NCI-H69 (cell line): ENCODE data around the gene AZIN2.
"Not testable (repeated sequence)": the region's sequence is repeated elsewhere in the genome, so short reads cannot be mapped to it uniquely, and the experiment has no call there.

Experiments
- DNase-seq: peaks from one replicate; lab custom pipeline; 2025; lab: John Stamatoyannopoulos, UW

Gene AZIN2

DNA sequence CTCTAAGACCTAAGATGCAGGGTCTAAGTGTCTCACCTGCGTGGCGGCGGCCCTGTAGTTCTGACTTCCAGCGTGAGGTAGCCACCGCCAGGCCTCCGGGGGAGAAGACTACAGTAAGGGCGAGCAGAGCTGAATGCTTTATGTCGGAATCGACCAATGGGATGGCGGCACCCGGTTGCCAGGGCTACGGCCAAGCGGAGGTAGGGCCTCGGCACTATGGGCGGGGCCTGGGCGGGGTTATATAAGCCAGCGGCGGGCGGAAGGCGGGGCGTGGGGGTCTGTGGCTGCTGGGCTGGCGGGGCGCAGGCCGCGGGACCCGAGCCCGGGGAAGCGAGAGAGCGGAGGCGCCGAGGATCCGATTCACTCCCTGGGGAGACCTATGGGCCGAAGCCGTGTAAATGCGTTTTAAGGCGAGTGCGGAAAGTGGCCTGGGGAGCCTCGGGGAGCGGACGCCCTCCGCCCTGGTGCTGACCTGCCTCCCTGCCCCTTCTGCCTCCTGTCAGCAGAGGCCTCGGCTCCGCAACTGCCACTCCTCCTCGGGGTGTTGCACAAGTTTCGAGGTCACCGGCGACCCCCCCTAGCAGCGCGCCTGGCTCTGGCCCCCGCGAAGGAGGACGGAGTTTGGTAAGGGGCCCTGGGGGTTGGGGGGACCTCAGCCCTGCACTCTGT lies at the start of gene AZIN2:
Gene AZIN2 (plus strand): TSS at position 269 of the 669 bp plus-strand sequence. CDS start 1,097 bp downstream, outside the sequence.
- DNase-seq, result peak; percentile 94

DNA sequence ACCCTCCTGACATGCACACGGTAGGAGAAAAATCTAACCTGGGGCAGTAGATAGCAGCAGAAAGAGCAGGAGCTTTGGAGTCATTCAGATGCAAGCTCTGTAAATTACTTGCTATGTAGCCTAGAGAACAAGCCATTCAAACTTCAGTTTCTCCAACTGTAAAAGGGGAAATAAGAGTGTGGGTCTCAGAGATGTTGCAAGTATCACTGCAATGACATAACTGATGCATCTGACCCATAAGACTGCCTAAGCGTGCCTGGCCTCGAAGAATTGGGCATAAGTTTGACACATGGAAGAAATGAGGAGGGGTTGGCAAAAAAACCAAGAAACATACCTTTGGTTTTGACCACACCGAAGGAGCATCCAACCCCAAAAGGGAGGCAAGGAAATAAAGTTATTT lies 49.4 kb upstream of the AZIN2 start:
- DNase-seq, result no peak

DNA sequence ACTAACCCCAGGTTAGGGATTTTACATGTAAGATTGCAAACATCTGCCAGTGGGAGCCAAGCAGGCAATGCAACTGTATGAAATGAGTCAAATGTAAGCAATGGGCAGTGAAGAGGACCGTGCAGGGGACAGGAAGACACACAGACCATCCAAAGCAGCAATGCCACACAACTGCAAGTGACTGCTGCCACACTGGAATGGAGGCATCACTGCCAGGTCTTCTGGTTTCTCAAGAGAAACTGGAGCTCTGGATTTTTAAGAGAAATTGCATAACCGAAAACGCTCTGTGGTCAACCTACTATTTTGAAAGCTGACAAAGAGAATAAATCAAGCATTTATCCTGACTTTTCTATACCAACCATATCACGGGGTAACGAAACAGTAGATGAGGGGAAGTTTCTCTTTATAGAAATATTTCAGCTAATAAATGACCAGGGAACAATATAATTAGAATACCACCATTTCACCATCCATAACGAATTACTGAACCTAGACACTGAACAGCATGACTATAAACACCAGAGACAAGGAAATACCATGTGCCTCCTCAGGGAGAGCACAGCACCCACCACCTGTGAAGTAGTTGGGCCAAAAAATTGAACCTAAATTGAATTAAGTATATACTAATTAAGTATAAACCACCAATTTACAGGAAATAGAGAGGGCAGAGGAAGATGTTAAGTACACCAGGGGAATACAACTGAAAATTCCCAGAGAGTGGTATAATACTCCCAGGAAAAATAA lies 48.7 kb upstream of the AZIN2 start:
- DNase-seq, result no peak

DNA sequence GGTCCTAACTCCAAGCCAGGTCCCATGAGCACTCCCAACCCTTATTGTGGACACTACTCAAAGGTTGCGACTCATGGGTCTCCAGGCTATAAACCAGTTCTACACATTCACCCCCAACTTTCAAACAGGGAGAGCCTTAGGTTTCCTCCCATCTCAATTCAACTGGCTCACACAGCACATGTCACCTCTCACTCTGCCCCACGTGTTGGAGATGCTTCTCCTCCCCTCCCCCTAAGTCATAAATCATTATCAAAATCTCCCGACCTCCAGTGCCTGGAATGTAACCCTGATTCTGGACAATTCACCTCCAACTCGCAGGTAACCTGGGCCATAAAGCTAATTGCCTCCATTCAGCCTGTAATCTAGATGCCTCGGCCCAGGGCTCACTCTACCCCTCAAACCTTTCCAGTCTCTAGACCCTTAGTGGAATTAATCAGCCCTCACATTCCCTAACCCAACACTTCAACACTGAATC lies 44.9 kb upstream of the AZIN2 start:
- peak; percentile 29 for DNase-seq

DNA sequence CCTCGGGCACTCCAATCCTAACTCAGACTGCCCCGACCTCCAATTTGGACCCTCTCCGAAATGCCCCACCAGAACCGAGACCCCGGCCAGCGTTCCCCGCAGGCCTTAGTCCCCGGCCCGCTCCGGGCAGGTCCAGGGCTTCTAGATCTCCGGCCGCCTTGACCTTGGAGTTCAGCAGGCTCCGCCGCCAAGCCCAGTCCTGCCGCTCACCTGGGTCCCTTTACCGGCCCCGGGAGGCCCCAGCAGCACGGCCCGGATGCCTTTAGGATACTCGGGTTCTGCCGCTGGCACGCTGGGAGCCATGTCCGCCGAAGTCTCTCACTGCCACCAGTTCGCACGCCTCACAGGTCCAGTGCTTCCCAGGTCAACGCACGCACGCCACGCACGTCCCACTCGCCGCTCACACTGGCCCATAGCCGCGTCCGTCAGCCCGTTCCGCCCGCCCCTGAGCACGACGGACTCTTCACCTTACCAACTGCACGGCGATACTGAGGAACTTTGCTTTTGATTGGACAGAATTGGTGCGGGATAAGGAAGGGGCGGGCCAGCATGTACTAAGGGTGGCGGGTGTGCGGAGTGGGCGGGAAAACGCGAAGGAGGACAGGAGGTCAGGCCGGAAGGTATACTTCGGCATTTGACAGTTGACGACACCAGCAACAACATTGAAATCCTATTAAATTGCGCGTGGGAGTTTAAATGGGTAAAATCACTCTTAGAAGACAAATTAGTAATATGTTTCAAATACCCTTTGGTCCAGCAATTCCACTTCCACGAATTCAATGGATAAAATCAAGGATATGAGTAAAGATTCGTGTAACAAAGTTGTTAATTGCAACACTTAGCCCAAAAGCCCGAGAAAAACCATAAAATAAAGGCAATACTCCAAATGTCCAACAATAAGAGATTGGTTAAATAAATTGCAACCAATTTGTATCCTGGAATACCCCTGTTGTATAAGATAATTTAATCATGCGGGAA lies 44.1 kb upstream of the AZIN2 start, which contains the start of gene AK2:
Gene AK2 (minus strand): TSS at position 358 of the 978 bp plus-strand sequence. CDS start 55 bp downstream, at position 303.
- peak; percentile 95 for DNase-seq

DNA sequence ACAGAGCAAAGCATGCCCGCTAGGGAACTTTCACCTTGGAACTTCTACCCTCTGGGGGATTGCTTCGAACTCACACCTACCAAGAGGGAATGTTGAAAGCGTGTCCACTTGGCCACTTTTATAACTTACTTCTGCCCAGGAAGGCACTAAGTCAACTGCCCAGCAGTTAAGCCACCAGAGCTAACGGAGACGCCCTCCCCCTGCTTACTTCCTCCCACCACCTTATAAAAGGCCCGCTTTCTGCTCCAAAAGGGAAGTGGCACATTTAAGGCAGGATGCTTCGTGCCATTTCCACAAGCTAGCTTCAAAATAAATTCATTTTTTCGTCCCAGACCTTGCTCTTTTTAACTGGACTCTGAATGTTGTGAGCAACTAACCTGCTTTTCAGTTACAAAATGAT lies 41.1 kb upstream of the AZIN2 start:
- DNase-seq, result no peak

DNA sequence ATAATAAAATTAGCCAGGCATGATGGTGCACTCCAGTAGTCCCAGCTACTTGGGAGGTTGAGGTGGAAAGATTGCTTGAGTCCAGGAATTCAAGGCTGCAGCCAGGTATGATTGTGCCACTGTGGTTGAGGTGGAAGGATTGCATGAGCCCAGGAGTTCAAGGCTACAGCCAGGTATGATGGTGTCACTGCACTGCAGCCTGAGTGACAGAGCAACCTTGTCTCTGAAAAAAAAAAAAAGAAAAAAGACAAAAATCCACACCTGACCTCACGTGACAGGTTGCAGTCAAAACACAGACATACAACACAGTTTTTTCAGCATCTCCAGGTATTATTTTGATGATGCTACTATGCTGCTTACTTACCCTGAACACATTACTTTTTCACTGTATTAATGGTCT lies 39.9 kb upstream of the AZIN2 start:
- DNase-seq, result no peak

DNA sequence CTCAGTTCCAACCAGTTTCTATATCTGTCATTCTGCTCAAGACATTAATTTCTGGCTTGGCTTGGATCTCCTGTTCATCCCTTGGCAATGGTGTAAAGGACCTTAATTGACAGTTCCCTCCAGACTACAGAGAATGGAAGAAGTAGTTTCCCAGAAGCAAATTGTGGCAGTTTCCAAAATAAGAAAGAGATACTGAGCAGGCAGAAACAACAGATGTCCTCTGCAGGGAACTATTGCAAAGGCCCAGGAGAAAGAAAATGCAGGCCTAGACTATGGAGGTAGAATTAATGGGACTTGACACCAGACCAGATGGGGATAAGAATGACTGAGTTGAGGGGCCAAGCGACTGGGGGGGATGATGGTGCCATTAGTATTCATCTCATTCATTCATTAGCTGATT lies 38.1 kb upstream of the AZIN2 start:
- DNase-seq, result no peak

DNA sequence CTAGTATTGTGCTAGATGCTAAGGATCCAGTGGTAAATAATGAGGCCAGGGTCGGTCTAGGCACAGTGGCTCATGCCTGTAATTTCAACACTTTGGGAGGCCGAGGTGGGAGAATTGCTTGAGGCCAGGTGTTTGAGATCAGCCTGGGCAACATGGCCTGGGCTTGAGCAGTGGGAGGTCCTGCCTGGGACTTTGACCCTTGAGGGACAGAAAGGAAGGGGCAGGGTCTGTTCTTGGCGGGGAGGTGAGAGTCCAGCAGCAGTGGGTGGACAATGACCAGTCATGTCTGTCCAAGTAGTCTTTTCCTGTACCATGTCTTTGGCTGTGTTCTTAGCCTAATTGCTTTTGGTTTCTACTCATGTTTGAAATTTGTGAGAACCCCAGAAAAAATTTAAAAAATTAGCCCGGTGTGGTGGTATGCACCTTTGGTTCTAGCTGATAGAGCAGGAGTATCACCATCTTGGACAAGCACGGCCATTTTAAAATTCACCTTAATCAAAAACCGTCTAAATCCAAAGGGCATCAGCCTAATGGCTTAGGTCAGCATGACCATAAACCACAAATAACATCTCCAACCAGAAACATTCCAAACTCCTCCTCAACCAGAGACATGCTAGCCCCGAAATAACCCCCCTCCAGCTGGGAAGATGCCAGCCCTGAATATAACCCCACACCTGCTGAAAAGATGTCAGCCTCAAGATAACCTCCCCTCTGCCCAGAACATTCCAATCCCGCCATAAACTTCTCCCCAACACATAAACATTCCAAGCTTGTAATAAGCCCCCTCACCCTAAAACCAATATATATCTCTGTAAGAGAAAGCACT lies 37.5 kb upstream of the AZIN2 start:
- DNase-seq, result no peak

DNA sequence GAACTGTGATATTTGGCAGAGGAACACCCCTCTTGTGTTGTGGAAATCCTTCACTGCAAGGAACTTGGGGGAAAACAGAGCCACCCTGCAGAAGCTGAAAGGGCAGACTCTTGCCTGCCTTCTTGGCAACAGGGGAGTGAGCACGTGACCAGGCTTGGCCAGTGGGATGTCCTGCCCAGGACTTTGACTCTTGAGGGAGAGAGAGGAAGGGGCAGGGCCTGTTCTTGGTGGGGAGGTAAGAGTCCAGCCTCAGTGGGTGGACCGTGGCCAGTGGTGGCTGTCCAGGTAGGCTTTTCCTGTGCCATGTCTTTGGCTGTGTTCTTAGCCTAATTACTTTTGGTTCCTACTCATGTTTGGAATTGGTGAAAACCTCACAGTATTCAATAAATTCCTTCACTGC lies 35.7 kb upstream of the AZIN2 start:
- no peak for DNase-seq

DNA sequence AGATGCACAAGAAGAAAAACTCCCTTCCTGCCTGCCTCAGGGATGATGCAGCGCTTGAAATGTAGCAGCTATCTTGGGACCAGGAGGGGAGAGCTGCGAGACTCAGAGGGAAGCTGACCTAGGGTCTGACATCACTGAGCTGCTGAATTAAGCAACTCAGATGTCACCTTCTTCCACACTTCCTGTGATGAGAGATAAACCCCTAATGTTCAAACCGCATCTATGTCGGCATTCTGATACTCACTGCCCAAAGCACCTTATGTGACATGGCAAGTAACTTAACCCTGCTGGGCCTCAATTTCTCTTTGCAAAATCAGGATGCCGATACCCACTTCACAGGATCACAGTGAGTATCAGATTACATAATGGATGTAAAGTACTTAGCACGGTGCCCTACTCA lies 35.1 kb upstream of the AZIN2 start:
- no peak for DNase-seq

DNA sequence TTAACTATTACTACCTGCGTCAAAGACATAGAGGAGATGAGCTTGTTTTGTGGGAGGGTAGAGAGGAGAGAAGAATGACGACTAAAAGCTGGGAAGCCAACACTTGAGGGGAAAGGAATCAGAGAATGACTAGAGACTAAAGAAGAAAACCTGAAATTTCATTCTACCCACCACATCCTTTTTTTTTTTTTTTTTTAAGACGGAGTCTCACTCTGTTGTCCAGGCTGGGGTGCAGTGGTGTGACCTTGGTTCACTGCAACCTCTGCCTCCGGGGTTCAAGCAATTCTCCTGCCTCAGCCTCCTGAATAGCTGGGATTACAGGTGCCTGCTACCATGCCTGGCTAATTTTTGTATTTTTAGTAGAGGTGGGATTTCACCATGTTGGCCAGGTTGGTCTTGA lies 34.7 kb upstream of the AZIN2 start:
- DNase-seq, result not testable (repeated sequence)

DNA sequence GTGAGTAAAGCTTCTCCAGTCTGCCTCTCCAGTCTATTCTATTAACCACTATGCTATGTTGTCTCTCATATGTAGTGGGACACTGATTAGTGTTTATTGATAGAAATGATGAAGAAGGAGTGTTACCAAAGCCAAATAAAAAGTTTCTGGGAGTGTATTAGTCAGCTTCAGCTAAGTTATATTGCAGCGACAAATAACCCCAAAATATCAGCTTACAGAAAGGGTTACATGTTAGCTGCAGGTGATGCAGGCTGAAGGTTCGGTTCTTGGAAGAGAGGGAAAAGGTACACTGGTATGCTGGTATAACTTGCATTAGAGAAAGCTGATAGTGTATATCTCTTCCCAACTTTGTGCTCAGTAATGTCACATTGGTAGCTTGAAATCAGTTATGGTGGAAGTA lies 33.7 kb upstream of the AZIN2 start:
- DNase-seq, result no peak

DNA sequence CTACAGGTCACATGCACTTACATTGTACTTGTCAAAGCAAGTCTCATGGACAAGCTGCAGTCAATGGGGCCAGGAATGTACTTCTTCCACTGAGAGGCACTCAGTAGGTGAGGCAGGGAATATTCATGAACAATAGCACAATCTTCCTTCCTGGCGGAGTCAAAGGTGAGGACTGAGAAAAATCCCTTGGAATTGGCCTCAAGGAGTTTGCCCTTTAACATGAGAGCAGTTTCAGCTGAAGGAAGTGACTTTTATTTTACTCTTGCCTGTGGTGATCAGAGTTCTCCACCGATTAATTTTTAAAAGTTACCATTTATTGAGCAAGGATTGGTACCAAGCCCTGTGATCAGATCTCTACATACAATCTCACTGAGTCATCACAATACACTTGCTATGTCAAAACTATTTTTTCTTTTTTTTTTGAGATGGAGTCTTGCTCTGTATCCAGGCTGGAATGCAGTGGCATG lies 33.1 kb upstream of the AZIN2 start:
- DNase-seq, result no peak

DNA sequence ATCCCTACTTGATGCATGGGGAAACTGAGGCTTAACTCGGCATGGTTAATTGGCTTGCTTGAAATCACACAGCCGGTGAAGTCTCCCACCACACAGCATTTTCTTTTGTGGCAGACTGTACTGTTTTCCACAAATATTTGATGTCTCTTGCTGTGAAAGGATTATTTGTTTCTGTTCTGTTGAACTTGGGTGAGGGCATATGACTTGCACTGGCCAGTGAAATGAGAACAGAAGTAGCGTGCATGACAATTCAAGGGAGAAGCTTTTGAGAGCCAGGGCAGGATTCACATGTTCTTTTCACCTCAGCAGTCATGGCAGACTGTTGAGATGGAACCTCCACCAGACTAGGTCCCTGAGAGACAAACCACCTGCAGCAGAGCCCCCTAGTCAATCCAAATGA lies 32.5 kb upstream of the AZIN2 start:
- DNase-seq, result no peak

DNA sequence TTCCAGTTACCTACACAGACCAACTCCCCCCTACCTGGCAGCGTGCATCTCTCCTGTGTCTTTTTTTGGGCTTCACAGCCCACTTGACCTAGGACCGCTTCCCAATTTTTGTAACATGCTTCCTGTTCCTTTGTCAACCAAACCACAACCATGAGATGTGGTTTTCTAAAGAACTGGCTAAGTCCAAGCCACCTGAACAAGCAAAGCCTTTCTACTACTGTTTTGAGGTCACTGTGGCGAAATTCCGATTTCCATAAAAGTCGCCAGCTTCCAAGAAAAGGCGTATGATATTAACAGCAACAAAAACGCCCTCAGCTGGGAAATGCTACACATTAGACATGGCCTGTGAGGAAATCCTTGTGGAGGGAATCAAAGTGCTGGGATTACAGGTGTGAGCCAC lies 31.6 kb upstream of the AZIN2 start:
- DNase-seq, result no peak

DNA sequence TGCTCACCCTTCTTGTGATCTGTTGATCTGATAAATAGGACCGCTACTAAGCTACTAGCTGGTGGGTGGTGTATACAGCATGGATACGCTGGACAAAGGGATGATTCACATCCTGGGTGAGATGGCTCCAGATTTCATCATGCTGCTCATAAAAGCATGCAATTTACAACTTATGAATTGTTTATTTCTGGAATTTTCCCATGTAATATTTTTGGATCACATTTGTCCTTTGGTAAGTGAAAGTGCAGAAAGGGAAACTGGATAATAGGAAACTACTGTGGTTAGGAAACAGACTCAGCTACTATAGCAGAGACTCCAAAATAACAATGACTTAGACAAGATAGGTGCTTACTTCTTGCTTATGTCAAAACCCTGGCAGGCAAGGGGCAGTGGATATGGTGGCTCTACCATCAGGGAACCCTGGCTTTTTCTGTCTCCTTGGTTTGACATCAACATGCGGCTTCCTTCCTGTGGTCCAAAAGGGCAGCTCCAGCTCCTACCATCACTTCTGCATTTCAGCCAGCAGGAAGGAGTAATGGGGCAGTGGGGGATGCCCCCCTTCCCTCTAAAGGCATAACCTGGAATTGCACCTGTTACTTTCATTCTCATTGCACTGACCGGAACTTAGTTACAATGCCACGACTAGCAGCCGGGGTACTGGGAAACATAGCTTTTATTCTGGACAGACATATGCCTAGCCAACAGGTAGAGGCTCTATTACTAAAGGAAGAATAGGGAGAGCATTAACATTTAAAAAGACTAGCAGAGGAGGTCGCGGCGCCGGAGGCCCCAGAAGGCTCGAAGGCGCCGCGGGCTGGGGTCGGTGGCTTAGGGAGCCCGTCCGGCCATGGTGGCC lies 30.5 kb upstream of the AZIN2 start:
- peak; percentile 7 for DNase-seq

DNA sequence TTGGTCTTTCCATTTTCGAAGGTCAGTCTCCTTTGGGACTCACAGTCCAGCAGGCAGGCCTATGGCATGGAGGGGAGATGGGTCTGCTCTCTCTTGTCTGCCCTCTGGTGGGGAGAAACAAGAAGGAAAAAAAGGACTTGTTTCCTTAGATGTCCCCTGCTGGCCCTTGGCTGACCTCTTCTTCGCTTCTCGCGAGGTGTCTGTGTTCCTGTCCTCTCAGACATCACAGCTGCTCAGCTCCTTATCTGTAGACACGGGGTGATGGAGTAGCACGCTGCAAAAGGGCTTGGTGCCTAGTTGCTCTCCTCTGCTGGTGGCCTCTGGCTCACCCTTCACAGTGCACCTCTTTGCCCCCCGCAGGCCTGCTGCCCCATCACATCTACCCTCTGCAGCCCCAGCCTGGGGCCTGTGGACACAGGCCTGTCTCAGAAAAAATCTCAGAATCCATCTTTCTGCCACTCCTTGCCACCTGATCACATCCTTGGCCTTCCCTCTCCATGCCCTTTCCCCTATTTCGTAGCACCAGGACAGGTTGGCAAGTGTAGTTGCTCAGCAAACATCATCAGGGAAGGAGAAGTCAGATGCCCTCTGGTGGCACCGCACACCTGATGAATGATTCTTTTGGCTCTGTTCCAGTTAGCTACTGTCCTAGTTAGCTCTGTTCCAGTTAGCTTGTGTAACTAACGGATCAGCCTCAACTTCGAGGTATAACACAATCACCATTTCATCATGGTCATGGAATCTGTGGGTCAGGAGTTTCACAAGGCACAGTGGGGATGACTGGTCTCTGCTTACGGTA lies 25.5 kb upstream of the AZIN2 start:
- peak; percentile 59 for DNase-seq

DNA sequence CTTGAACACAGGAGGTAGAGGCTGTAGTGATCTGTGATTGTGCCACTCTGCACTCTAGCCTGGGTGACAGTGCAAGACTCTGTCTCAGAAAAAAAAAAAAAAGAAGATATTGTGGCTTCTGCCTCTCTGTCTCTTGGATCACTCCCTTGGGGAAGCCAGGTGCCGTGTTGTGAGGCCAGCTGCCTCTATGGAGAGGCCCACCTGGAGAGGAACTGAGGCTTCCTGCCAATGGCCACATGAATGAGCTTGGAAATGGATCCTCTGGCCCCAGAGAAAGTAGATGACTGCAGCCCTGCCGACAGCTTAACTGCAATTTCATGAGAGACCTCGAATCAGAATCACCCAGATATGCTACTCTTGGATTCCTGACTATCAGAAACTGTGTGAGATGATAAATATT lies 24.5 kb upstream of the AZIN2 start:
- no peak for DNase-seq
